Astrocyte of the hippocampus (primary cell): Measurements from ENCODE around the gene PI3.
"Not testable (repeated sequence)": the region's sequence is repeated elsewhere in the genome, so short reads cannot be mapped to it uniquely, and the experiment has no call there.

Source experiments
- DNase-seq: peaks from one replicate; pipeline ENCODE4 v3.0.0; 2011; ENCODE audit warnings: low read depth, low spot score

Gene PI3, protein sequence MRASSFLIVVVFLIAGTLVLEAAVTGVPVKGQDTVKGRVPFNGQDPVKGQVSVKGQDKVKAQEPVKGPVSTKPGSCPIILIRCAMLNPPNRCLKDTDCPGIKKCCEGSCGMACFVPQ

DNA sequence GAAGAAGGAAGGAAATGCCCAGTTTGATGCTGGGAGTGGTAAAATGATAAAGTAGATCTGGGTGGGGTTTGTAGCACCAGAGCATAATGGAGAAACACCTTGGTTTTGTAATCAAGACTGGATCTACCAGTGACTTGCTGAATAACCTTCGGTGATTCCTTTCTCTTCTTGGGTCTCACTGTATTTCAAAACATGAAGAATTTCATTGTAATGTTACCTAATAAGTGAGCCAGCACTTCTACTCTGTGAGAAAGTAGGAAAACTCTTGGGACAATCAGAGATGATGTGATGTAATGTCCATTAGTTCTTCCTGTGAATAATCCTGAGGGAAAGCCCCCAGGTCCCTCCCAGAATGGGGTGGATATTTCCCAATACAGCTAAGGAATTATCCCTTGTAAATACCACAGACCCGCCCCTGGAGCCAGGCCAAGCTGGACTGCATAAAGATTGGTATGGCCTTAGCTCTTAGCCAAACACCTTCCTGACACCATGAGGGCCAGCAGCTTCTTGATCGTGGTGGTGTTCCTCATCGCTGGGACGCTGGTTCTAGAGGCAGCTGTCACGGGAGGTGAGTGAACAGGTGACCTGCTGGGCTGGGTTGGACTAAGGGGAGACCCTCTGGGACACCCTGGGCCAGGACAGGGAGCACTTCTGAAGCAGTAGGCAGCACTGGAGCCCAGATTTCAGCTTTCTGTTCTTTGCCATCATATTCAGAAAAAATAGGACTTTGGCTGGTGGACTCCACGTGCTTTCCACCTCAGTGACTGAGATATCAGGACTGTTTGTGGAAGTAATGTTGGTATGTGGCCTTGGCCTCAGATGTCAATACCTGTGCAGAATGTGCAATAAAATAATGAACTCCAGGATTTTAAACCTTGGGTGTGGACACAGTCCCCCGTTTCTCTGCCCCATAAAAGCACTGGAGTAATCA, at the start of gene PI3:
PI3 (plus strand) TSS at position 469 of the 931 bp plus-strand sequence; CDS start at position 490, 21 bp downstream.
- DNase-seq = no peak

DNA sequence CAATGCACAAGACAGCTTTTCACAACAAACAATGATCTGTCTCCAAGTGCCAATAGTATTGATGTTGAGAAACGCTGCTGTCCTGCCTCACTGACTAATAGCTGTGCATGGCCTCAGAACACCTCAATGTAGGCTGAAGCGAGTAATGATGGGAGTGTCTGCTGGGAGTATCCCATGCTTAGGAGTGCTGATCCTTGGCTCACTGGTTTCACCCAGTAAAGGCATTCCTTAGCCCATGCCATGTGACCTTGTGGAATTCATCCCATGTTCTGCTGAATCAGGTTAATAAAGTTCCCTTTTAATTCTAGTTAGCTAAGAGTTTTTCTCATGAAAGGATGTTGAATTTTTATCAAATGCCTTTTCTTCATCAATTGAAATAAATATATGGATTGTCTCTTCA, 46.6 kb upstream of the PI3 start:
- DNase-seq = no peak

DNA sequence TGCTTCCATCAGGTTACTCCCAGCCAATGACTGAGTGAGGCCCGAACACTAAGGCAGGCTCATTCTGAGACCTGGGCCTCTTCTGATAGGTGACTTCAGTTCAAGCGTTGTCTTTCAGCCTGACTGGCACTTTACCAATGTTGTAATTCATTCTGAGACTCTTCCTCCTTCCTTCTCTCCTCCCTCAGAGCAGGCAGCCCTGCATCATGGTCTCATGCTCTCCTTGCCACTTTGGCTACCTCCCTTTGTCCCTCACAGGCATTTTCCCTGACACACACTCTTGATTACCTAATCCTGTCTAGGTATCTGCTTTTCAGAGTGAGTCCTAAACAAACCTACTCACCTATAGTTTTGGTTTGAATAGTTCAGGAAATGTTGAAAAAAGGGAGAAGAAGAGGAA, 37.8 kb upstream of the PI3 start:
- DNase-seq = no peak

DNA sequence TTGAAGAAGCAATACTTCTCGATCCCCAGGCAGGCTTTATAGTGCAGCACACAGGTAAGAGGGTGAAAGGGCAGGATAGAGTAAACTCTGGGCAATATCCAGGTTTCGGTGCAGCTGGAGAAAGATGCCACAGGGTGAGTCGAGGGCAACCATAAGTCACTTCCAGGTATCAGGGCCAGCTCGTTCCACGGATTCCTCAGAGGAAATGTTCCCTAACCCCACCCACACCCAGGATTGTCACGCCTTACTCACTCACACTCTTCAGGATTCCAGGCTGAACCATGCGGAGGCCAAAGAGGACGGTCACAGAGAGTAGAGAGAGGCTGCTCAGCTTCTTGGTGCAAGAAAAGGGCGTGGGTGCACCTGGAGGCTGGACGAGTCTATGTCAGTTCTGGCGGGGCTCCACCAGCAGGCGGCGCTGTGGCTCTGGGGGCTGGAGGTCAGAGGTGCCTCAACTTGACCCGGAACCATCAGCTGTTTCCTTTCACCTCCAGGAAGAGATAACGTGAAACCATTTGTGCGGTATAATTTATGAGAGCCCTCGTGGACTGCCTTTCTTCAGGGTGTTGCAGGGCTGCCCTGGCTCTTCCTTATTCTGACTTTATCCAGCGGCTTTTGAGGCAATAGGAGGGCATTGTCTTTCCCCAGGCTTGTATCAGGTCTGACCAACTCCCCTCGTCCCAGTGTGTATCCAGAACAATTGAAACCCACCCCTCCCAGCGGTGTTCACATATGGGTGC, 36.0 kb upstream of the PI3 start:
- no peak for DNase-seq

DNA sequence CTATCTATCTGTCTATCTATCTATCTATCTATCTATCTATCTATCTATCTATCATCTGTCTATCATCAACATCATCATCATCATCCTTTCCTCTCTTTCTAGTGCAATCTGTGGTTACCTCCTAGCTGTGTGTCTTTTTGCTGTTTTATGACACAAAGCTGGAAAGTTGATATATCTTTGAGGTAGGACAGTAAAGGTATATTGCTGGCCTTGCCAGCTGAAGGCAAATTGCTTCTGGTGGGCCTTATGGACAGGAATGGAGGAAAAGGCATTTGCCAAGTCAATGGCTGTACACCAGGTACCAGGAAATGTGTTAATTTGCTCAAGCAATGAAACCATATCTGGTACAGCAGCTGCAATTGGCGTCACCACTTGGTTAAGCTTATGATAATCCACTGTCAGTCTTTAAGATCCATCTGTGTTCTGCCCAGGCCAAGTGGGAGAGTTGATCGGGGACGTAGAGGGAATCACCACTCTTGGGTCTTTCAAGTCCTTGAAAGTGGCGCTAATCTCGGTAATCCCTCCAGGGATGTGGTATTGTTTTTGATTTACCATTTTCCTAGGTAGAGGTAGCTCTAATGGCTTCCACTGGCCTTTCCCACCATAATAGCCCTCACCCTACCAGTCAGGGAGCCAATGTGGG, 34.8 kb upstream of the PI3 start:
- not testable (repeated sequence) for DNase-seq

DNA sequence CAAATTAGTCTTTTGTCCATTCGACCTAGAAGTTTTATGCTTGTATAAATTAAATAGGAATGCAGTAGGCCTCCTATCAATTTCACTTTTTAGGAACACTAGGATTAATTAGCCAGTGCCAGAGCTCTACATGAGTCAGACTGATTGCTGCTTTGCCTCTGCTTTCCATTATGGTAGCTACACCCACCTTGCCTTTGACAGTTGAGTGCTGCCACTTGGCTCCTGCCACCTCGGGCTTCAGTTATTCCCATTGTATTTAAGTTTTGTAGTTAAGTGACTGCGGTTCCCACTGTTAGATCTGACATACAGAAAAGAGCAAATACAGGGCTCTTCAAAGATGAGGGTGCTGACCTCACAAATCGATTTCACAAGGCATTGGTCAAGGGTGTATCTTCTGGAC, 33.9 kb upstream of the PI3 start:
- no peak for DNase-seq

DNA sequence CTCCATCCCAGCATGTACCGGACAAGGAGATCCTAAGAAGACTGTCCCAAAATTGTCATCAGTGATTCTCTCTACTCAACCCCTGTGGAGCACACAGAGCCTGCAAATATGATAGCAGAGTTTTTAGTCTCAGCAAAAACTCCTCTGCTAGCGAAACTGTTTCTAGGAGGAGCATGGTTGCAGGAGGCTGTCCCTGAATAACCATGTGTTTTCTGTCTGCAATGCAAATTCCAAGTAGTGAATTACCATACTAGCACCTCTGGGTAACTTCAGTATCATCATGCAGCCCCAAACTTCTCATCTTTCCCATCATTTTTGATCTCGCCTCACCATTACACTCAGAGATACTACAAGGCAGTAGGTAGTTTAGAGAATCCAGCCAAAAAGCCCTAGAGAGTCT, 25.6 kb upstream of the PI3 start:
- DNase-seq = no peak

DNA sequence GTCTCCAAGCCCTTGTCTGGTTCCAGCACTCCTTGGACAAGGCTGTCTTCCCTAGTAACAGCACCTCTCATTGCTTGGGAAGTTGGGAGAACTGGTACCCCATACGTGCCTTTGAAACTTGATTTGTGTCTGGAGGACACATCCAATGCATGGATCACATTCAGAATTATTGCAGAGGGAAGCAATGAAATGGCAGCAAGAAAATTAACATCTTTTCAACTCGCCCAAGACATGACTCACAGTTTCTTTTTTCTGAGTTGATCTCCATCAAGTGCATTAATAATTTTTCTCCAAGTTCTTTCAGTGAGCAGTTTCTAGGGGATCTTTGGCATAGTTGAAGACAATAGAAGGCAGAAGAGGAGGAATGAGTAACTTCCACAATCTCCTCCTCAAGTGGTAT, 22.3 kb upstream of the PI3 start:
- no peak for DNase-seq

DNA sequence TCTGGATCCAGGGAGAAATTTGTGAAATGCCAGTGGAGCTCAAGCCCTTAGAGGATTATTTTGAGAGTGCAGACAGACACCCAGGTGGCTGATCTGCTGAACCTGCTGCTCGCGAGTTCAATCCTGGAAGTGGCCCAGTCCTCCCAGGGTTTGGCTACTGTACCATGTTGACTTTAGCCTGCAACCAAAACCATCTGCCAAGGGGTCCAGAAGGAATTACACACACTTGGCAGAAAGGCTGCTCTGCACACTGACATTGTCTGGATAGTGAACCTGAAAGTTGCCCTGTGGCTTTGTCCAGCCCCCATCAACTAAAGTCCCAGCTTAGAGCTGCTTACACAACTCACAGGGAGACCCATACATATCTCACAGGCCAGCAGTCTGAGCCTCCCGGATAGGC, 21.6 kb upstream of the PI3 start:
- DNase-seq = peak; percentile 20

DNA sequence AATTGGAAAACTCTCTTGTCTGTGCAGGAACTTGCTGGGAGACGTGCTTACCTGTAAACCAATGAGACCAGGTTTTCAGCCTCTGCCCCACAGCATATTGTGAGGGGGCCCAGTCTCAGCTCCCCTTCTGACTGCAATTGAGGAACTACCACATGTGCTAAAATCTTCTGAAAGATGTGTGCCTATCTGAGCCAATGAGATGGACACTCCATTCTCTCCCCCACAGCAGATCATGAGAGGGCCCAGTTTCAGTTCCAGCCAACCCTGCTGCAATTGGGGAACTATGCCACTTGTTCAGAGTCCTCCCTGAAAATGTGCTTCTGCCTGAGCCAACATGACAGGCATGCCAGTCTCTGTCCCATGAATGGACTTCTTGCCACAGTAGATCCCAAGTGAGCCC, 20.9 kb upstream of the PI3 start:
- no peak for DNase-seq

DNA sequence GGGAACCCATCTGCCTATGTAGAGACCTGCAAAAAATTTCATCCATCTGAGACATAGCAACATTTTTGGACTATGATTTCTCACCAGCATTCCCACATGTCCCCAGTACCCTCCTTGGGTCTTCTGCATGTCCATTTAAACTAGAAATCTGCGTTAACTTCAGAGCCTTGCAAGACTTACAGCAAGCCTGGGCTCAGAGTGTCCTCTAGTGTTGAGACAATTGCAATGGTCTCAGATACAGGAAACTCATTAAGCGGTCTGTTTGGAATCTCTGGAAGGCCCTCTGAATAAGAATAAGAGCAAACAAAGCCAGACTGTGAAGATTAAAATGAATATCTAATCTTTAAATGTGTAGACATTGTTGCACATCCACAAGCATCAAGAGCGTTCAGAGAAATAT, 20.5 kb upstream of the PI3 start:
- no peak for DNase-seq

DNA sequence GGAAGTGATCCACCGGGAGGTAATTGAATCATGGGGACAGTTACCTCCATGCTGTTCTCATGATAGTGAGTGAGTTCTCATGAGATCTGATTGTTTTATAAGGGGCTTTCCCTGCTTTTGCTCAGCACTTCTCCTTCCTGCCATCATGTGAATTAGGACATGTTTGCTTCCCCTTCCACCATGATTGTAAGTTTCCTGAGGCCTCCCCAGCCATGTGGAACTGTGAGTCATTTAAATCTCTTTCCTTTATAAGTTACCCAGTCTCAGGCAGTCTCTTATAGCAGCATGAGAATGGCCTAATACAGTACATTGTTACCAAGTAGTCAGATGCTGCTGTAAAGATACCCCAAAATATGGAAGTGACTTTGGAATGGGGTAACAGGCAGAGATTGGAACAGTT, 19.9 kb upstream of the PI3 start:
- not testable (repeated sequence) for DNase-seq

DNA sequence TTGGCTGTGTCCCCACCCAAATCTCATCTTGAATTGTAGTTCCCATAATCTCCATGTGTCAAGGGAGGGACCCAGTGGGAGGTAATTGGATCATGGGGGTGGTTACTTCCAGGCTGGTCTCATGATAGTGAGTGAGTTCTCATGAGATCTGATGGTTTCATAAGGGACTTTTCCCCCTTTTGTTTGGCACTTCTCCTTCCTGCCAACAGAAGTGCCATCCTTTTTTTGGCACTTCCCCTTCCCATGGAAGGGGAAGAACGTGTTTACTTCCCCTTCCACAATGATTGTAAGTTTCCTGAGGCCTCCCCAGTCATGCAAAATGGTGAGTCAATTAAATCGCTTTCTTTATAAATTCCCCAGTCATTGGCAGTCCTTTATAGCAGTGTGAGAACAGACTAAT, 18.0 kb upstream of the PI3 start:
- no peak for DNase-seq

DNA sequence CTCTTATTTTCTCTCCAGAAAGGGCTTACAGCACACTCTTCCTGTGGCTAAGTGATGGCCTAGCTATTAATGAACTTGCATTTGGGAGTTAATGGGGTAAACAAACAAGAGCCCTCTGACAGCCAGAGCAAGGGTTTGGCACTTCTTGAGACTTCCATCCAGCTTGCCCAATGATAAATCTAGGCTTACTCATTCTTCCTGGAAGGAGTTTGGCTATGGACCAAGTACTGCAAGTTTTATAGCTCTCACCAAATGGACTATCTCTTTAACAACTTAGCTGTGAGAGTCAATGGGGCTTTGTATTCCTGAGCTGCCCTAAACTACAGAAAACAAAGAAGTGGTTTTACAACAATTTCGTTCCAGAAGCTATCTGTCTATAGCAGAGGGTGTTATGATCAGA, 16.7 kb upstream of the PI3 start:
- DNase-seq = peak; percentile 70

DNA sequence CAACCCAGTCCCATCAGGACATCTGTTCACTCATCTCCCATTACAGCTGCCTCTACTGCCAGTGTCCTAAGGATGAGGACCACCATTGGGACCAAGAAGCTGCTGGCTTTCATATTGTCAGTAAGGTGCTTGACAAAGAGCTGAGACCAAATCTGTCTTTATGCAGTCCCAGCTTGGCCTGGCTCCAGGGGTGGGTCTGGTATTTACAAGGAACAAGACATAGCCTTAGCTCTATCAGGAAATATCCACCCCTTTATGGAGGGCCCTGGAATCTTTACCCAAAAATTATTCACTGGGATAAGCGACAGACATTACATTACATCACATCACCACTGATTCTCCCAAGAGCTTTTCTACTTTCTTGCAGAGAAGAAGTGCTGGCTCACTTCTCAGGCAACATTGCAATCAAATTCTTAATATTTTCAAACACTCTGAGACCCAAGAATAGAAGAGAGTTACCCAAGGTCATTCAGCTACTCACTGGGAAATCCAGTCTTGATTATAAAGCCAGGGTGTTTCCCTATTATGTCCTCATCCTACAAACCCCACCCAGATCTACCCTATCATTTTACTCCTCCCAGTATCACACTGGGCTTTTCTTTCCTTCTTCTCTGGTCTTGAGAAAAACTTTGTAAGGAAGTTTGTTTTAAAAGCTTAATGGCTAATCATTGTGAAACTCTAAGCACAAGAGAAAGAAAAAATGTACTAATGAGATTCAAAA, 11.5 kb upstream of the PI3 start:
- DNase-seq = no peak

DNA sequence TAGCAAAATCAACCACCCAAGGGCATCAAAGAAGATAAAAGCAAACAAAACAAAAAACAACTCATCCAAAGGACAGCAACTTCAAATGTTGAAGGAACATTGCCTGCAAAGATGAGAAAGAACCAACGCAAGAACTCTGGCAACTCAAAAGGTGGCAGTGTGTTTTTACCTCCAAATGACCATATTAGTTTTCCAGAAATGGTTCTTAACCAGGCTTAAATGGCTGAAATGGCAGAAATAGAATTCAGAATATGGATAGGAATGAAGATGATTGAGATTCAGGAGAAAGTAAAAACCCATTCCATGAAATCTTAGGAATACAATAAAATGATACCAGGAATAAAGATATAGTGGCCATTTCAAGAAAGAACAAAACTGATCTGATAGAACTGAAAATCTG, 9.8 kb upstream of the PI3 start:
- no peak for DNase-seq

DNA sequence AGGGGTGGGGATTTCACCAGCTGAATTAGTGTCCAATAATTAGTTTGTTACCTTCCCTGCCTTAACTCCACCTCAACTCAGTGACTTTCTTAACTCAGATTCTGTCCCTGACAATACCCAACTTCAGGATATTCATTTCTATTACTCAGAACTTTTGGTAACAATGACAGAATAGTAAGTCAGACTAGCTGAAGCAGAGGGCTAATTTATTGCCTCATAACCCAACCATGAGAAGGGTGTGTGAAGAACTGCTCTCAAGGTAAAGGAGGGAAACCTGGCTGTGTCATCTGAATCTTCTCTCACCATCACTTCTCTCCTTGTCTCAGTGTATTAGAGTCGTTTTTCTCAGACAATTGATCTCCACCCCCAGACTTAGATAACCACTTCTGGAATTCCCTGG, 1.2 kb upstream of the PI3 start:
- no peak for DNase-seq

DNA sequence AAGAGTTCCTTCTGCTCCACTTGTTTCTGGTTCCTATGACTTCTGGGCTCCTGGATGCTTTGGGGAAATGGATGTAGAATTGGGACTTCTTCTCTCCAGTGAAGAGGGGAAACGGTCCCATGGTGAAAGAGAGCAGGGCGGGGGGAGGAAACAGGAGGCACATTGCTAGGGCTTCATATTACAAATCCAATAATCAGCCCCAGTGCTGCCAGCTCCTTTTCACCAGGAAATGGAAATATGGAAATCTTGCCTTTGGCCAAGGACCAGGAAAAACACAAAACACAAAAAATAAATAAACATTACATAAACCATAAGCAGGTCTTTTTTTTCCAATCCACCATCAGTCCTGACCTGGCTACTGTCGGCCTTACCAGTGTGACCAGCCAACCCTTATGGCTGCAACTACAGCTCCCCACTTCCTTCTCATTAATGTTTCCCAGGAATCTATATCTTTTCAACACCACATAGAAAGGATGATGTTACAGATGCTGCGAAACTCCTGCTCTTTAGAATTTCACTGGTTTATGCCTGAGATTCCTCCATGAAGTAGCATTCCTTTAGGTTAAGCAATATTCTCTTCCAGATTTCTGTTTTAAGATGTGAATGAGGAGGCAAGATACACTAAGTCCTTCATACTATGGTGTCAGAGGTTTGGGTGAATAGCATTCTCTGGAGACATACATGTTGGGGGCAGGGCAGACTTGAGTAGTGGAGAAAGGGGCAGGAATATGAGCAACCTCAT, 2.0 kb downstream of the PI3 start:
- DNase-seq = no peak

DNA sequence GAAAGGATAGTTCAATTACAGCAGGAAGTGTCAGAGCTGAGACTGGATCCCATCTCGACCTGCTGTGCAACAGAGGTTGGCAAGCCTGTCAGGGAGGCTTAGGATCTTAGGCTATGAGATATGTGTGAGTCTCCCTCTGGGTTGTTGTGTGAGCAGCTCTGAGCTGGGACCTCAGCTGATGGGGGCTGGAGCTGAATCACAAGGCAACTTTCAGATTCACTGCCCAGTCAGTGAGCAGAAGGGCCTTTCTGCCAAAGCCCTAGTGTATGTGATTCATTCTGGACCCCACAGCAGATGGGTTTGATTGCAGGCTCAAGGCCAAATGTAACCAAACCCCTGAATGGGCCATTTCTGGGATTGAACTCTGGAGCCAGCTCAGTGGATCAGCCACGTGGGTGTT, 4.5 kb downstream of the PI3 start:
- no peak for DNase-seq

DNA sequence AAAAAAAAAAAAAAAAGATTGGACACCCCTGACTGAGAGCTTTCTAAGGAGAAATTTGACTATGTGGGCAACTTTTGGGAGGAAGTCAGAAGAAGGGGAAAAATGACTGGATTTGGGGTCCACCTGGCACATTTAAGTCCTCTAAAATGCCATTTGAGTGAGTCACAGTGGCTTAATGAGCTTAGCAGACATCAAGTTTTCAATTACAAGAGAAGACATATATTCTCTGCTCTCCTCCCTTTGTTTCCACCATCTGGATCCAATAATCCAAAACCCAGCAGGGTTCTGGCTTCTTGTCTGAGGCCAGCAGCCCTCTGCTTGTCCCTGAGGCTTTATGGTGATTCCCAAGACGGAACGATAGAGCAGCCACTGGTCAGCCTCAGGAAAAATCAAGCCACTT, 6.9 kb downstream of the PI3 start:
- no peak for DNase-seq

DNA sequence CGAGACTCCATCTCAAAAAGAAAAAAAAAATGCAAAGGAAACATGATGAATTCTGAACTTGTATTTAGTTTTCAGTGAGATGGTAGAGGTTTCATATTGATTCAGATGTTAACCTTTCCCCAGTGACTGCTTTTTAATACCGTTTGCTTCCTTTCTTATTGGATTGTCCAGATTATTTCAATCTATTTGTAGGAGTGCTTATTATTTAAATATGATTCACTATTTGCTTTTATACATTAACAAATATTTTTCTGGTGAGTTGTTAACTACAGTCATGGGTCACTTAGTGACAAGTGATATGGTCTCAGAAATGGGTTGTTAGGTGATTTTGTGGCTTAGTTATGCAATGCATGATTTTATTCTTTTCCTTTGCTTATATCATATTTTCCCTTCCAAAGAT, 8.4 kb downstream of the PI3 start:
- no peak for DNase-seq
